HG03457 (cell line): ENCODE results near the gene CD2BP2.
A peak's percentile ranks its signal among the peaks of the same experiment; 100 is the strongest.

Experiments
- ATAC-seq: cut with Tn5 transposase; IDR thresholded peaks from one replicate; pipeline ENCODE4 v1.9.1; 2021; ENCODE audit warnings: moderate number of reproducible peaks; ENCODE audit not compliant: unreplicated experiment

The CD2BP2 gene

GRCh38 chr16:30379158-30379783 is 24.2 kb upstream of the CD2BP2 start:
- ATAC-seq, result no peak

GRCh38 chr16:30378236-30379157 is 23.4 kb upstream of the CD2BP2 start:
- ATAC-seq, result peak; percentile 73

- ATAC-seq, result peak; percentile 21
These were observed 22.7 kb upstream of the CD2BP2 start for GRCh38 chr16:30377812-30378235.

- ATAC-seq, result no peak
These were observed 22.1 kb upstream of the CD2BP2 start for GRCh38 chr16:30377050-30377811.

- no peak for ATAC-seq
These were observed 21.4 kb upstream of the CD2BP2 start for GRCh38 chr16:30376461-30376902.

GRCh38 chr16:30375864-30376263 is 20.8 kb upstream of the CD2BP2 start:
- no peak for ATAC-seq

- no peak for ATAC-seq
These were observed 19.4 kb upstream of the CD2BP2 start, which contains the start of gene MYL11 for GRCh38 chr16:30374538-30374937. Gene MYL11, plus strand, starts transcription at chr16:30374802. Its CDS starts 56 bp downstream, at chr16:30374858.

GRCh38 chr16:30372725-30373124 is 17.6 kb upstream of the CD2BP2 start:
- ATAC-seq, result no peak

- no peak for ATAC-seq
These were observed 17.1 kb upstream of the CD2BP2 start for GRCh38 chr16:30372038-30372712.

- ATAC-seq, result no peak
These were observed 16.2 kb upstream of the CD2BP2 start for GRCh38 chr16:30371248-30371816.

- ATAC-seq, result peak; percentile 57
These were observed 15.5 kb upstream of the CD2BP2 start, which contains the start of gene TBC1D10B for GRCh38 chr16:30370456-30371247. Gene TBC1D10B, minus strand, starts transcription at chr16:30370494. Its CDS starts 311 bp downstream, at chr16:30370183.

GRCh38 chr16:30369938-30370455 is 14.9 kb upstream of the CD2BP2 start:
- ATAC-seq, result peak; percentile 5

- no peak for ATAC-seq
These were observed 14.2 kb upstream of the CD2BP2 start for GRCh38 chr16:30369091-30369937.

- no peak for ATAC-seq
These were observed 13.6 kb upstream of the CD2BP2 start for GRCh38 chr16:30368792-30369090.

GRCh38 chr16:30368122-30368791 is 13.1 kb upstream of the CD2BP2 start:
- ATAC-seq, result no peak

GRCh38 chr16:30367349-30368009 is 12.4 kb upstream of the CD2BP2 start:
- ATAC-seq, result no peak

- no peak for ATAC-seq
These were observed 11.4 kb upstream of the CD2BP2 start for GRCh38 chr16:30366511-30366910.
